Choroid plexus epithelial cell (primary cell): Measurements from ENCODE around the gene CALCOCO1.
A peak's percentile ranks its signal among the peaks of the same experiment; 100 is the strongest.

ENCODE experiments used
- DNase-seq: peaks from one replicate; pipeline ENCODE4 v3.0.0-alpha.2; 2010; ENCODE audit warnings: low read depth
- H3K4me3 ChIP-seq: 2 replicates; pipeline ENCODE4 v1.5.1; 2011; ENCODE audit warnings: low read depth, mild to moderate bottlenecking, control low read depth, low read length, moderate library complexity
- CTCF ChIP-seq: conservative IDR thresholded peaks from 2 replicates; pipeline ENCODE4 v1.5.1; 2011; ENCODE audit warnings: low read depth, mild to moderate bottlenecking, control low read depth, inconsistent platforms, low read length, moderate library complexity

The CALCOCO1 gene

GRCh38 chr12:53677800-53678148, 49.5 kb downstream of the CALCOCO1 start:
- TF ChIP-seq CTCF = no peak
- peak; percentile 27 for DNase-seq

GRCh38 chr12:53677016-53677799, 50.0 kb downstream of the CALCOCO1 start:
- no peak for TF ChIP-seq CTCF
- peak; percentile 43 for DNase-seq
- peak overlapping the region; percentile 54 for H3K4me3 ChIP-seq

More at GRCh38 chr12:53677800-53678148, 49.5 kb downstream of the CALCOCO1 start:
- H3K4me3 ChIP-seq = no peak overlapping the region

GRCh38 chr12:53676656-53677015, 50.6 kb downstream of the CALCOCO1 start:
- DNase-seq = peak; percentile 55
- TF ChIP-seq CTCF = no peak
- peak overlapping the region; percentile 54 for H3K4me3 ChIP-seq

GRCh38 chr12:53675701-53676607, 51.3 kb downstream of the CALCOCO1 start, which contains the start of gene ATP5MC2:
Gene ATP5MC2, minus strand, starts transcription at chr12:53676083. Its CDS starts 3,469 bp downstream, at chr12:53672614.
- peak; percentile 99 for DNase-seq
- peak within 1 kb of the TSS; percentile 98 for H3K4me3 ChIP-seq
- peak; percentile 98 for TF ChIP-seq CTCF

GRCh38 chr12:53674977-53675700, 52.1 kb downstream of the CALCOCO1 start:
- TF ChIP-seq CTCF = no peak
- no peak for DNase-seq
- peak overlapping the region; percentile 98 for H3K4me3 ChIP-seq

DNA sequence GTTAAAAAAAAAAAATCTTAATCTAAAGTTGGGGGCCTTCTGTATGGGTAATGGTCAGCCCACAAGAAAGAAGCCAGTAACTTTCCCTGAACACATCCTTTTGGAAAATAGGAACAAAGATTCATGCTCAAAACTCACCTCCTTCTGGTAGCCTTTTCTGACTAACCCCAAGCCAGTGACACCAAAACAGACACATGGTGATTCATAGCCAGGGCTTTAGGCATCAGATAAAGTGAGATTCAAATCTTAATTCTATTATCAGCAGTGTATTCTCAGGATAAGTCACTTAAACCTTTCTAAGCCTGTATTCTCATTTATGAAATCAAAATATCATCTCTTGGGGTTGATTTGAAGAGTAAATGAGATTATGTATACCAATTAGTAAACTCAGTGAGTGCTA, 56.3 kb downstream of the CALCOCO1 start:
- no peak overlapping the region for H3K4me3 ChIP-seq
- TF ChIP-seq CTCF = no peak
- peak; percentile 8 for DNase-seq
